Measurements from ENCODE around the gene EFCAB11. TPM values are rescaled to one million over a fixed set of nuclear protein-coding genes. Genes with fewer than 3 reads are reported as not detected.

EFCAB11 gene
- total and polyA plus RNA-seq, 2 of the 4 experiments (the other 2 are of a cell fraction) = 2.2 to 5.3 TPM

GRCh38 chr14:89922031-89922907 is 32.3 kb downstream of the EFCAB11 start:
- Histone ChIP-seq H3K27ac (ENCODE audit: insufficient read depth, low read length) (0 out of 2 replicates have a peak overlapping the region, but pooled peaks have one; percentile 9), H4K8ac (ENCODE audit: low read depth in 2 of 2, low read length in 2 of 2) (peak overlapping the region in 1 of 2 experiments; percentile 46; a peak in 3 of 4 replicates), H3K4me1 (ENCODE audit: control insufficient read depth, insufficient read depth, low read length) (peaks cover 18% of the 10 kb centered on the region), H3K4me2 (ENCODE audit: low read depth, low read length) (peak overlapping the region; percentile 14; the same call in 1 of the 2 replicates), H3K4me3 (ENCODE audit: insufficient read depth, low read depth, low read length) (no peak overlapping the region), H3K18ac (ENCODE audit: low read depth, low read length) (peak overlapping the region; percentile 67; the same call in 1 of the 2 replicates), H3K9me3 (ENCODE audit: control insufficient read depth, insufficient read depth, low read length) (no peaks in the 10 kb centered on the region), H2BK5ac (ENCODE audit: low read depth, low read length, poor library complexity, severe bottlenecking) (peak overlapping the region; percentile 88), H3K23ac (ENCODE audit: low read depth, low read length) (0 out of 2 replicates have a peak overlapping the region, but pooled peaks have one; percentile 10), H2AFZ (replicated peaks; ENCODE audit: low read length, poor library complexity) (peak overlapping the region; percentile 68), H3K56ac (ENCODE audit: extremely low read depth, insufficient read depth, low read length) (no peak overlapping the region; the same call in 1 of the 2 replicates), H2AK5ac (ENCODE audit: low read depth, low read length) (no peak overlapping the region; the same call in 1 of the 2 replicates), H3K9ac (ENCODE audit: low read depth, low read length) (no peak overlapping the region), H3K4ac (ENCODE audit: low read depth, low read length) (peak overlapping the region; percentile 65), H4K20me1 (ENCODE audit: insufficient read depth, low read length) (no peaks in the 10 kb centered on the region), H4K91ac (ENCODE audit: insufficient read depth, low read depth, low read length) (peak overlapping the region; percentile 42), H2BK20ac (ENCODE audit: low read depth, low read length) (peak overlapping the region; percentile 69), H3K79me1 (ENCODE audit: low read depth in 1 of 2, low read length in 2 of 2) (peaks cover 0 to 6% of the 10 kb centered on the region in 2 experiments; a peak in 2 of 4 replicates), H2BK120ac (ENCODE audit: low read depth, low read length) (peak overlapping the region; percentile 85), H3K9me1 (ENCODE audit: insufficient read depth, low read length) (peaks cover 30% of the 10 kb centered on the region), H2AK9ac (replicated peaks; ENCODE audit: low read depth, low read length, poor library complexity) (no peak overlapping the region), H3K36me3 (ENCODE audit: control insufficient read depth, insufficient read depth, low read length) (no peaks in the 10 kb centered on the region), H3K27me3 (ENCODE audit: control insufficient read depth, insufficient read depth, low read length) (no peaks in the 10 kb centered on the region), H3K14ac (replicated peaks; ENCODE audit: low read depth, low read length) (peak overlapping the region; percentile 46; the same call in 1 of the 2 replicates), H4K5ac (ENCODE audit: low read depth, low read length) (no peak overlapping the region; the same call in 1 of the 2 replicates), H2BK15ac (ENCODE audit: low read depth, low read length) (peak overlapping the region; percentile 58; the same call in 2 of the 3 replicates)
- DNase-seq (peak; percentile 87), ATAC-seq (ENCODE audit: low read depth) (peak; percentile 65)
- dilution Hi-C loops (cut with HindIII; ENCODE audit: low sequenced_read_pairs, unreplicated experiment) (no loop called here), intact Hi-C loops (cut with micrococcal nuclease) (no loop called here), in situ Hi-C loops (cut with MboI; ENCODE audit: low sequenced_read_pairs) (no loop called here)
- TF ChIP-seq CEBPB (IDR thresholded peaks at IDR 0.05; ENCODE audit: low read depth, low read length) (peak; percentile 43; the same call in 1 of the 2 replicates), USF2 (IDR thresholded peaks at IDR 0.05; ENCODE audit: low read depth, low read length) (no peak), SMC3 (IDR thresholded peaks at IDR 0.05; ENCODE audit: low read depth, low read length) (no peak), RFX5 (IDR thresholded peaks at IDR 0.05; ENCODE audit: low read depth, low read length) (no peak), FOS (IDR thresholded peaks at IDR 0.05; ENCODE audit: low read depth, low read length) (no peak), MAFK (IDR thresholded peaks at IDR 0.05; ENCODE audit: low read depth, low read length) (no peak), BHLHE40 (IDR thresholded peaks at IDR 0.05; ENCODE audit: low read depth, low read length) (peak; percentile 63; the same call in 1 of the 2 replicates), RCOR1 (IDR thresholded peaks at IDR 0.05; ENCODE audit: insufficient replicate concordance, low read length) (no peak), NFE2L2 (IDR thresholded peaks at IDR 0.05; ENCODE audit: low read depth, low read length) (peak; percentile 40), MXI1 (IDR thresholded peaks at IDR 0.05; ENCODE audit: borderline replicate concordance, low read depth, low read length) (no peak)
- POLR2A ChIA-PET (ENCODE audit: unreplicated experiment) = no interaction called here
- WGBS, 2 experiments (ENCODE audit: extremely low coverage in 2 of 2, insufficient read length in 1 of 2) = no CpG with 5 or more reads among the region's 6 CpGs
- CTCF ChIA-PET = interaction anchor here (0.6 to 1.0 kb wide), 2 partner anchors 859 to 895 kb away, joined by 3 to 5 read pairs; no protein-coding TSS in a partner anchor
- BruUV-seq (replicated peaks) = no TSS peak
